ENCODE measurements around the gene CHN2.

Gene CHN2

GRCh38 chr7:29189743-29190201, 4.8 kb upstream of the CHN2 start:
- peak overlapping the region; percentile 6 for H3K4me3 ChIP-seq (ENCODE audit: low read depth, low read length)
- peaks cover 43% of the 10 kb centered on the region for H3K27me3 ChIP-seq (ENCODE audit: control insufficient read depth, insufficient read depth, low read length)
- peaks cover 25% of the 10 kb centered on the region for H3K4me1 ChIP-seq (ENCODE audit: control insufficient read depth, insufficient read depth, low read length)
- no peak overlapping the region for H3K27ac ChIP-seq (ENCODE audit: low read depth, low read length)
- H3K36me3 ChIP-seq (ENCODE audit: control insufficient read depth, insufficient read depth, low read length), result no peaks in the 10 kb centered on the region
- H3K9ac ChIP-seq (ENCODE audit: low read length), result no peak overlapping the region
- H3K9me3 ChIP-seq (ENCODE audit: control insufficient read depth, insufficient read depth, low read depth, low read length), result no peaks in the 10 kb centered on the region

- Histone ChIP-seq H3K4me1 (ENCODE audit: control insufficient read depth, insufficient read depth, low read length) (peaks cover 28% of the 10 kb centered on the region), H3K36me3 (ENCODE audit: control insufficient read depth, insufficient read depth, low read length) (no peaks in the 10 kb centered on the region), H3K4me3 (ENCODE audit: low read depth, low read length) (peak overlapping the region; percentile 6), H3K27ac (ENCODE audit: low read depth, low read length) (no peak overlapping the region), H3K27me3 (ENCODE audit: control insufficient read depth, insufficient read depth, low read length) (peaks cover 50% of the 10 kb centered on the region), H3K9me3 (ENCODE audit: control insufficient read depth, insufficient read depth, low read depth, low read length) (no peaks in the 10 kb centered on the region), H3K9ac (ENCODE audit: low read length) (no peak overlapping the region)
Observed at GRCh38 chr7:29190349-29191045, 4.1 kb upstream of the CHN2 start.

GRCh38 chr7:29192323-29192722, 2.3 kb upstream of the CHN2 start:
- H3K27ac ChIP-seq (ENCODE audit: low read depth, low read length), result no peak overlapping the region
- H3K9ac ChIP-seq (ENCODE audit: low read length), result no peak overlapping the region
- peaks cover 68% of the 10 kb centered on the region for H3K27me3 ChIP-seq (ENCODE audit: control insufficient read depth, insufficient read depth, low read length)
- no peak overlapping the region for H3K4me3 ChIP-seq (ENCODE audit: low read depth, low read length)
- no peaks in the 10 kb centered on the region for H3K9me3 ChIP-seq (ENCODE audit: control insufficient read depth, insufficient read depth, low read depth, low read length)
- no peaks in the 10 kb centered on the region for H3K36me3 ChIP-seq (ENCODE audit: control insufficient read depth, insufficient read depth, low read length)
- peaks cover 39% of the 10 kb centered on the region for H3K4me1 ChIP-seq (ENCODE audit: control insufficient read depth, insufficient read depth, low read length)

GRCh38 chr7:29192811-29193210, 1.8 kb upstream of the CHN2 start:
- H3K4me3 ChIP-seq (ENCODE audit: low read depth, low read length), result no peak overlapping the region
- no peak overlapping the region for H3K9ac ChIP-seq (ENCODE audit: low read length)
- H3K36me3 ChIP-seq (ENCODE audit: control insufficient read depth, insufficient read depth, low read length), result no peaks in the 10 kb centered on the region
- peaks cover 73% of the 10 kb centered on the region for H3K27me3 ChIP-seq (ENCODE audit: control insufficient read depth, insufficient read depth, low read length)
- H3K4me1 ChIP-seq (ENCODE audit: control insufficient read depth, insufficient read depth, low read length), result peaks cover 42% of the 10 kb centered on the region
- H3K9me3 ChIP-seq (ENCODE audit: control insufficient read depth, insufficient read depth, low read depth, low read length), result no peaks in the 10 kb centered on the region
- no peak overlapping the region for H3K27ac ChIP-seq (ENCODE audit: low read depth, low read length)

GRCh38 chr7:29193316-29194205, 1.0 kb upstream of the CHN2 start:
- Histone ChIP-seq H3K36me3 (ENCODE audit: control insufficient read depth, insufficient read depth, low read length) (no peaks in the 10 kb centered on the region), H3K27ac (ENCODE audit: low read depth, low read length) (no peak overlapping the region), H3K9ac (ENCODE audit: low read length) (no peak overlapping the region), H3K9me3 (ENCODE audit: control insufficient read depth, insufficient read depth, low read depth, low read length) (no peaks in the 10 kb centered on the region), H3K27me3 (ENCODE audit: control insufficient read depth, insufficient read depth, low read length) (peaks cover 77% of the 10 kb centered on the region), H3K4me3 (ENCODE audit: low read depth, low read length) (peak overlapping the region; percentile 88), H3K4me1 (ENCODE audit: control insufficient read depth, insufficient read depth, low read length) (peaks cover 42% of the 10 kb centered on the region)

GRCh38 chr7:29194206-29194593, 375 bp upstream of the CHN2 start:
- H3K27ac ChIP-seq (ENCODE audit: low read depth, low read length), result no peak overlapping the region
- H3K36me3 ChIP-seq (ENCODE audit: control insufficient read depth, insufficient read depth, low read length), result no peaks in the 10 kb centered on the region
- H3K9ac ChIP-seq (ENCODE audit: low read length), result no peak overlapping the region
- peak overlapping the region; percentile 88 for H3K4me3 ChIP-seq (ENCODE audit: low read depth, low read length)
- peaks cover 41% of the 10 kb centered on the region for H3K4me1 ChIP-seq (ENCODE audit: control insufficient read depth, insufficient read depth, low read length)
- H3K27me3 ChIP-seq (ENCODE audit: control insufficient read depth, insufficient read depth, low read length), result peaks cover 77% of the 10 kb centered on the region
- no peaks in the 10 kb centered on the region for H3K9me3 ChIP-seq (ENCODE audit: control insufficient read depth, insufficient read depth, low read depth, low read length)

GRCh38 chr7:29196191-29196590, 1.6 kb downstream of the CHN2 start:
- H3K27me3 ChIP-seq (ENCODE audit: control insufficient read depth, insufficient read depth, low read length), result peaks cover 69% of the 10 kb centered on the region

GRCh38 chr7:29196971-29197595, 2.5 kb downstream of the CHN2 start:
- peaks cover 24% of the 10 kb centered on the region for H3K4me1 ChIP-seq (ENCODE audit: control insufficient read depth, insufficient read depth, low read length)
- H3K9ac ChIP-seq (ENCODE audit: low read length), result no peak overlapping the region
- no peak overlapping the region for H3K27ac ChIP-seq (ENCODE audit: low read depth, low read length)
- no peak overlapping the region for H3K4me3 ChIP-seq (ENCODE audit: low read depth, low read length)
- no peaks in the 10 kb centered on the region for H3K36me3 ChIP-seq (ENCODE audit: control insufficient read depth, insufficient read depth, low read length)
- H3K9me3 ChIP-seq (ENCODE audit: control insufficient read depth, insufficient read depth, low read depth, low read length), result no peaks in the 10 kb centered on the region
- H3K27me3 ChIP-seq (ENCODE audit: control insufficient read depth, insufficient read depth, low read length), result peaks cover 60% of the 10 kb centered on the region

More at GRCh38 chr7:29196191-29196590, 1.6 kb downstream of the CHN2 start:
- H3K4me1 ChIP-seq (ENCODE audit: control insufficient read depth, insufficient read depth, low read length), result peaks cover 24% of the 10 kb centered on the region
- H3K4me3 ChIP-seq (ENCODE audit: low read depth, low read length), result no peak overlapping the region
- H3K9me3 ChIP-seq (ENCODE audit: control insufficient read depth, insufficient read depth, low read depth, low read length), result no peaks in the 10 kb centered on the region
- no peaks in the 10 kb centered on the region for H3K36me3 ChIP-seq (ENCODE audit: control insufficient read depth, insufficient read depth, low read length)
- H3K27ac ChIP-seq (ENCODE audit: low read depth, low read length), result no peak overlapping the region
- H3K9ac ChIP-seq (ENCODE audit: low read length), result no peak overlapping the region

GRCh38 chr7:29197916-29198315, 3.3 kb downstream of the CHN2 start:
- Histone ChIP-seq H3K27me3 (ENCODE audit: control insufficient read depth, insufficient read depth, low read length) (peaks cover 52% of the 10 kb centered on the region), H3K9ac (ENCODE audit: low read length) (no peak overlapping the region), H3K36me3 (ENCODE audit: control insufficient read depth, insufficient read depth, low read length) (no peaks in the 10 kb centered on the region), H3K27ac (ENCODE audit: low read depth, low read length) (no peak overlapping the region), H3K4me3 (ENCODE audit: low read depth, low read length) (no peak overlapping the region), H3K4me1 (ENCODE audit: control insufficient read depth, insufficient read depth, low read length) (peaks cover 24% of the 10 kb centered on the region), H3K9me3 (ENCODE audit: control insufficient read depth, insufficient read depth, low read depth, low read length) (no peaks in the 10 kb centered on the region)

- H3K9ac ChIP-seq (ENCODE audit: low read length), result no peak overlapping the region
- no peak overlapping the region for H3K27ac ChIP-seq (ENCODE audit: low read depth, low read length)
- H3K4me1 ChIP-seq (ENCODE audit: control insufficient read depth, insufficient read depth, low read length), result peaks cover 26% of the 10 kb centered on the region
- H3K4me3 ChIP-seq (ENCODE audit: low read depth, low read length), result no peak overlapping the region
- no peaks in the 10 kb centered on the region for H3K36me3 ChIP-seq (ENCODE audit: control insufficient read depth, insufficient read depth, low read length)
- H3K9me3 ChIP-seq (ENCODE audit: control insufficient read depth, insufficient read depth, low read depth, low read length), result no peaks in the 10 kb centered on the region
- H3K27me3 ChIP-seq (ENCODE audit: control insufficient read depth, insufficient read depth, low read length), result peaks cover 34% of the 10 kb centered on the region
Observed at GRCh38 chr7:29199776-29200175, 5.2 kb downstream of the CHN2 start.

GRCh38 chr7:29202651-29203069, 8.1 kb downstream of the CHN2 start:
- no peaks in the 10 kb centered on the region for H3K9me3 ChIP-seq (ENCODE audit: control insufficient read depth, insufficient read depth, low read depth, low read length)
- H3K9ac ChIP-seq (ENCODE audit: low read length), result no peak overlapping the region
- H3K36me3 ChIP-seq (ENCODE audit: control insufficient read depth, insufficient read depth, low read length), result no peaks in the 10 kb centered on the region
- H3K27ac ChIP-seq (ENCODE audit: low read depth, low read length), result no peak overlapping the region
- H3K4me1 ChIP-seq (ENCODE audit: control insufficient read depth, insufficient read depth, low read length), result peaks cover 11% of the 10 kb centered on the region
- no peak overlapping the region for H3K4me3 ChIP-seq (ENCODE audit: low read depth, low read length)
- H3K27me3 ChIP-seq (ENCODE audit: control insufficient read depth, insufficient read depth, low read length), result peaks cover 6% of the 10 kb centered on the region
